ENCODE data around the gene HEBP2. TPM values are rescaled to one million over a fixed set of nuclear protein-coding genes. Genes with fewer than 3 reads are reported as not detected.
"Not testable (repeated sequence)": the region's sequence is repeated elsewhere in the genome, so short reads cannot be mapped to it uniquely, and the experiment has no call there.

HEBP2 gene
- total RNA-seq, 1 experiment from 2014 or later: 48.1 TPM

DNA sequence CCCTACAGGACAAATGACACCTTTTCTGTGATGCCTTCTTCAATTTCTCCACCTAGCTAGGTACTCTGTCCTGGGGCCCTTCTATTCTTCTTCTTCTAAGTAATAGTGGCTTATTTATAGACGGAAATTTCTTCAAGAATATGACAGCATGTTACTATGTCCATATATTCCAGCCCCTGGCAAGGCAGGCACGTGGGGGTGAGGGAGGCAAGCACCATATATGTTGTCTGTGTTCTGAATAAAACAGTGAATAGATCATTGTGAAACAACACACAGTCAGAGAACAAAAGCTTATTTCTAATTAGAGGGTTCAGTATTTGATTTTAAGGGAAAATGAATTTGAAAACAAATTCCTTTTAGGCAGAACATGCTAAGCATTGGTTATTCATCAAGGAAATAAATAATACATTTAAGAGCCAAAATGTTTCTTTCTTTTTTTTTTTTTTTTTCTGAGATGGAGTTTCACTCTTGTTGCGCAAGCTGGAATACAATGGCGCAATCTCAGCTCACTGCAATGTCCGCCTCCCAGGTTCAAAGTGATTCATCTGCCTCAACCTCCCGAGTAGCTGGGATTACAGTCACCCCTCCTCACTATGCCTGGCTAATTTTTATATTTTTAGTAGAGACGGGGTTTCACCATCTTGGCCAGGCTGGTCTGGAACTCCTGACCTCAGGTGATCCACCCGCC lies 6.2 kb downstream of the HEBP2 start:
- Histone ChIP-seq H3K36me3 (replicated peaks; ENCODE audit: control insufficient read depth, insufficient read depth, low read length) (peaks cover 27% of the 10 kb centered on the region), H3K4me3 (ENCODE audit: insufficient read depth, low read depth, low read length) (no peak overlapping the region), H3K27me3 (ENCODE audit: control insufficient read depth, insufficient read depth, low read length) (no peaks in the 10 kb centered on the region)
- no peak for DNase-seq

DNA sequence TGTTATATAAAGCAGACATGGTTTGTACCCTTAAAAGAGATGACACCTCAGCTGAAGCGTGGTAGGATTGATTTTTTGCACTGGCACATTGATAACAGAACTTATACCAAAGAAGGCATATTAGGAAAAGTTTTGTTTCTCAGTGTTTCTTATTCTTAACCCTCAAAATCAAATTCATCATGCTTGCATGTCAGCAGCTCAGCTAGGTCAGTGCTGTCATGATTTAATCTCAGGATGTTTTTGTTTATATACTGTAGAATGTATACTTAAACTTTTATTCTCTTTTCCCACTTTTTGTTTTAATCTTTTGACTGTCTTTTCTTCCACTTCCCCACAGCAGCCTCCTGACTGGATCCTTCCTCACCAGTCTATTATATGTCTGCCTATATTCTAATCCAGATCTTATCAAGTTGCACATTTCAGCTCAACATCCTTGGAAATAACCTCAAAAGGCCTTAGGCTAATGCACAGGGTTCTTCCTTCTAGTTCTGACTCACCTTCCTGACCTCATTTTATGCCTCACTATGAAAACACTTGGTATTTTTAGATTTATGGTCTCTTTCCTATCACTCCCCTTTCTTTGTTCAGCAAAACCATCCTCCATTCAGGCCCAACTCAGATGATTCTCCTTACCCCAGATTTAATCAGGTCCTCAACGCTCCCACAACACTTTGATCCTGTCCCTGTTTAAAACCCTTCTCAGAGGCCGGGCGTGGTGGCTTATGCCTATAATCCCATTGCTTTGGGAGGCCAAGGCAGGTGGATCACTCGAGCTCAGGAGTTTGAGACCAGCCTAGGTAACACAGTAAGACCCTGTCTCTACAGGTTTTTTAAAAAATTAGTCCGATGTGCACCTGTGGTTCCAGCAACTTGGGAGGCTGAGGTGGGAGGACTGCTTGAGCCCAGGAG lies 7.2 kb downstream of the HEBP2 start:
- Histone ChIP-seq H3K36me3 (replicated peaks; ENCODE audit: control insufficient read depth, insufficient read depth, low read length) (peaks cover 27% of the 10 kb centered on the region), H3K4me3 (ENCODE audit: insufficient read depth, low read depth, low read length) (no peak overlapping the region), H3K27me3 (ENCODE audit: control insufficient read depth, insufficient read depth, low read length) (no peaks in the 10 kb centered on the region)
- DNase-seq: no peak

DNA sequence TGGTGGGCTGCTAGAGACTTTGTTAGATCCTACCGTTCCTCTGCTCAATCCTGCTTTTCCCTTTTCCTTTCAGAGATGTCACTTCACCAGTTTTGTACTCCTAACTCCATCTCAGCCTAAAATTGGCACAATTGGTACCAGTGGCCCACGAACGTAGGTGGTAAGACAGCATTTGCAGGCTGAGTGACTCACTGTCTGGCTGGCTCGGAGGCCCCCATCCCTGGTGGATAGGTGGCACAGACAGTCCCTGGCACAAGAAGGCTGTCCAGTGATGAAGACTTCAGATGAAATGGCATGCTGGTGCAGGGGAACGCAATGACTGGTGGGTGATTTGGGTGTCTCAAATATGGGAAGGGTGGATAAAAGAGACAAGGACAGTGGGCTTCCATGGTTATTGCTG lies 11.1 kb downstream of the HEBP2 start:
- H3K4me3 ChIP-seq (ENCODE audit: insufficient read depth, low read depth, low read length): no peak overlapping the region
- H3K36me3 ChIP-seq (replicated peaks; ENCODE audit: control insufficient read depth, insufficient read depth, low read length): peaks cover 18% of the 10 kb centered on the region
- no peaks in the 10 kb centered on the region for H3K27me3 ChIP-seq (ENCODE audit: control insufficient read depth, insufficient read depth, low read length)
- DNase-seq: no peak

DNA sequence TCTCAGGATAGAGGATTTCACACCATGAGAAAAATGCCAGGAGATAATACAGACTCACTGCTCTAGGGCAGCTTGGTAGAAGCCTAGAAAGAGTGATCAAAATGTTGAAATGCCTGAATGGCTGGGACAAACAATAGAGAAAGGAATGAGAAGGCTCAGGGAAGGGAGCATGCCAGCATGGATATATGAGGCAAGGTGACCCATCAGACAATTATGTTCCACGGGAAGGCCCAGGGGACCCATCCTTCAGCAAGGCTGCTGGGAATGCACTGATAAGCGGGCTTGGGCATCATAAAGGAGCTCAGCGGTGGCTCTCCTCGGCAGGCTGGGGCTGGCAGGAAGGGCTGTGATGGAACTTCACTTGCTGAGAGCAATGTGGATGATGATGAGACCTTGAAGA lies 12.2 kb downstream of the HEBP2 start:
- Histone ChIP-seq H3K4me3 (ENCODE audit: insufficient read depth, low read depth, low read length) (no peak overlapping the region), H3K36me3 (replicated peaks; ENCODE audit: control insufficient read depth, insufficient read depth, low read length) (peaks cover 15% of the 10 kb centered on the region), H3K27me3 (ENCODE audit: control insufficient read depth, insufficient read depth, low read length) (no peaks in the 10 kb centered on the region)
- DNase-seq: no peak

DNA sequence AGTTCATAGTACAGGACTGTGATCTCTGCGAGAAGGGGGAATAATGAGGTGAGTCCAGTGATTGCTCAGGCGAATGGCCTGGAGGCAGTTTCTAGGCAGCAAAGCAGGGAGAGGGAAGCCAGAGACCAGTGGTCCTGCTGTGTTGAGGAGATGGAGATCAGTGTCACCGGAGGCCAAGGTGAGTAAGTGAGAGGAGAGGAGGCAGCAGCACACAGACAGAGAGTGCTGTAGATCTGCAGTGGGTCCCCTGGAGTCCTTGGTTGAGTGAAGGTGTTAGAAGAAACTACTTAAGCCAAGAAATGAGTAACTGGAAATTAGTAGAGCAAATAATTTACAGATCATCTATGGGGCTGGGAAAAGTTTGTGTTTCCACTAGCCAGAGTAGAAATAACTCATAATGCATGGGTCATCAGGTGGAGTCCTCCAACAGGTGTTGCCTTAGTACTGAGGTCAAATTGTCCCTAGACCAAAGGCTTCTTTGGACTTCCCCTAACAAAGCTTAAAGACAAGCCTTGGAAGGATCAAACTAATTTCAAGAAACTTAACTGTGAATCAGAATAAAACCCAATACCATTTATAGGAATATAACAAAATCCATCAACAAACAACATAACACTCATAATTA lies 13.6 kb downstream of the HEBP2 start:
- Histone ChIP-seq H3K36me3 (replicated peaks; ENCODE audit: control insufficient read depth, insufficient read depth, low read length) (peaks cover 10% of the 10 kb centered on the region), H3K27me3 (ENCODE audit: control insufficient read depth, insufficient read depth, low read length) (no peaks in the 10 kb centered on the region), H3K4me3 (ENCODE audit: insufficient read depth, low read depth, low read length) (no peak overlapping the region)
- DNase-seq: no peak

DNA sequence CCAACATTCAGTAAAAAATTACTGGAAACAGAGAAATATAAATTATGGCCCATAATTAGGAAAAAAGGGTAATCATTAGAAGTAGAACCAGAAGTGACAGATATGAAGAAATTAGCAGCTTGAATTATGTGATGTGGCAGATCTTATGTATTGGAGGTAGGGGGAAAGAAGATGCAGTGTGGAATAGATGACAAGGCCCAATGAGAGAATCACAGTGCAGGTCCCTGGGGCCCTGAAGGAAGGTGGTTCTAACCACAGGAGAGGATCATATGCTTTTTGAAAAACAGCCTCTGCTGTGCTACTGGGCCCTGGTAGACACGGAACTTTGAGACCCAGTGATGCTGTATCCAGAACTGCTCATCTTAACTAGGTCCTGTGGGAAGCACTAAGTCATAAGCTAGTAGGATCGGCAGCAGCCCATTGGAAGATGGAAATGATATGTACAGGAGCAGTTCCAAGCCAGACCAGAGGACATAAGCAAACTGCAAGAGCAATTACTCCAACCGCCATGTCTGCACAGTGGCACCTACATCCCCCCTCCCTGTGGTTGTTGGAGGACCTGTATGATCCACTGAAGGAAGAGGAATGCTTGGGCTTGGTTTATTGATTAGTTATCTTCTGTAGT lies 14.2 kb downstream of the HEBP2 start:
- H3K4me3 ChIP-seq (ENCODE audit: insufficient read depth, low read depth, low read length): no peak overlapping the region
- DNase-seq: no peak
- peaks cover 7% of the 10 kb centered on the region for H3K36me3 ChIP-seq (replicated peaks; ENCODE audit: control insufficient read depth, insufficient read depth, low read length)
- no peaks in the 10 kb centered on the region for H3K27me3 ChIP-seq (ENCODE audit: control insufficient read depth, insufficient read depth, low read length)

DNA sequence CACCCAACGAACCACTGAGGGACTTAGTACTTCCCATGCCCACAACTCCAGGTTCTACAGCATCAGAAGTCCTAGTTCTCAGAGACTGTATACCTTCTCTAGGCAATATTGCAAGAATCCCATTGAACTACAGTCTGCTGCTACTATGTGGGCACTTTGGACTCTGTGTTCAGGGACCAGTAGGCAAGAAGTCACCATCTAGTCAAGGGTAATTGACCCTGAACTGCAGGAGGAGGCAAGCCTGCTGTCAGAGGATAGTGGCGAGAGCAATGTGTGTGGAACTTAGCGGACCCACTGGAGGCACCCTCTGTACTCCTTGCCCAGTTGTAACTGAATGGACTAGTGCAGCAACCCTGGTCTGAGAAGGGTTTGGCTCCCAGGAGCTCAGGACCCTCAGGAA lies 15.7 kb downstream of the HEBP2 start:
- Histone ChIP-seq H3K4me3 (ENCODE audit: insufficient read depth, low read depth, low read length) (no peak overlapping the region), H3K27me3 (ENCODE audit: control insufficient read depth, insufficient read depth, low read length) (no peaks in the 10 kb centered on the region), H3K36me3 (replicated peaks; ENCODE audit: control insufficient read depth, insufficient read depth, low read length) (no peaks in the 10 kb centered on the region; the same call in 1 of the 2 replicates)
- DNase-seq: no peak

DNA sequence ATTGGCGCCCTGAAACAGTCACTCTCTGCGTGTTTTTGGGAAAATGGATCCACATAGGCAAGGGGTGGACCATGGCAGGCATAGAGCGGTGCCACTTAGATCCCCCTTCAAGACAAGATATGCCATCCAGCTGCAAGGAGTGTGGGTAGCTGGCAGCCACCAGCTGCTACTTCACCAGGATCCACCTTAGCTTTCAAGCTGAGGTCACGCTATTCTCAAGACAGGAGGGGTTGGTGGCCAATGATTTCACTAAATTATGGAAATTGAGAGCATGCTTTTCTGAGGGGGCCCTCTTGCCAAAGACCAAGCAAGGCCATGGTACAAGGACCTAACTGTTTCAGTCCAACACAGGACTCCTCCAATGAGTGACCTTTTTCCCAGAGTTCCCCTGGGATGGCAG lies 16.3 kb downstream of the HEBP2 start:
- H3K36me3 ChIP-seq (replicated peaks; ENCODE audit: control insufficient read depth, insufficient read depth, low read length): no peaks in the 10 kb centered on the region; the same call in 1 of the 2 replicates
- H3K27me3 ChIP-seq (ENCODE audit: control insufficient read depth, insufficient read depth, low read length): no peaks in the 10 kb centered on the region
- no peak overlapping the region for H3K4me3 ChIP-seq (ENCODE audit: insufficient read depth, low read depth, low read length)
- DNase-seq: no peak

DNA sequence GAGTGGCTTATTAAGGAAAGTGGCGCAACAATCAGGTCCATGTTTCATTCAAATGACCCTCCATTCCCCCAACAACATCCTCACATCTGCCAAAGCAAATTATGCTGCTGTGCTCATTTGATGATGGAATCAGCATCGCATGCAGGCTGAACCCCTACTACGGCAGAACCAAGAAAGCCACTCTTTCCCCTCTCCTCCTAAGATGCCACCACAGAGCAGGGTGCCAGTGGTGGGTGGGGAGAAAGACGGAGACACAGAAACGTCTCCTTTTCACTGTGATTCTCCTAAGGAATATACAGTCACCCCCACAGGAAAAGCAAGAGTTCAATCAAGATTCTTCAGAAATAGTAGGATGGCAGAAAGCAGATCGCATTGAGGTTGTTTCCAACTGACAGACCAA lies 17.1 kb downstream of the HEBP2 start:
- H3K36me3 ChIP-seq (replicated peaks; ENCODE audit: control insufficient read depth, insufficient read depth, low read length): no peaks in the 10 kb centered on the region; the same call in 1 of the 2 replicates
- no peak for DNase-seq
- no peaks in the 10 kb centered on the region for H3K27me3 ChIP-seq (ENCODE audit: control insufficient read depth, insufficient read depth, low read length)
- no peak overlapping the region for H3K4me3 ChIP-seq (ENCODE audit: insufficient read depth, low read depth, low read length)

DNA sequence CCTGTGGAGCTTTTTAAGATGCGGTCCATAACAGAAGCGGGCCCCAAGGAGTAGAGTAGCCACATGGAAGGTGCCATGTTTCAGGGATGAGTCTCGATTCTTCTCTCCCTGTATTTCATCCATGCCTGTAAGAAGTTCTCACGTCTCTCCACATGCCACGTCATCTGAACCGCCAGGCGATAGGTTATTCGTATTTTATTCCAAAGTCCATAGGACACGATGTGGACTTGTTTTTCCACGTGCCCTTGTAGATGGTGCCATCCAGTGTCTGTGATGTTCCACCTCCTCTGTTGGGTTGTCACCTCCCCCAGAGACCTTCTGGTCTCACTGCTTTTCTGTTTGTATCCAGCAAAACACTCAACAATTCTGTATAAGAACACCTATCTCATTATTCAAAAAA lies 17.6 kb downstream of the HEBP2 start:
- DNase-seq: no peak
- Histone ChIP-seq H3K4me3 (ENCODE audit: insufficient read depth, low read depth, low read length) (no peak overlapping the region), H3K27me3 (ENCODE audit: control insufficient read depth, insufficient read depth, low read length) (no peaks in the 10 kb centered on the region), H3K36me3 (replicated peaks; ENCODE audit: control insufficient read depth, insufficient read depth, low read length) (no peaks in the 10 kb centered on the region; the same call in 1 of the 2 replicates)

DNA sequence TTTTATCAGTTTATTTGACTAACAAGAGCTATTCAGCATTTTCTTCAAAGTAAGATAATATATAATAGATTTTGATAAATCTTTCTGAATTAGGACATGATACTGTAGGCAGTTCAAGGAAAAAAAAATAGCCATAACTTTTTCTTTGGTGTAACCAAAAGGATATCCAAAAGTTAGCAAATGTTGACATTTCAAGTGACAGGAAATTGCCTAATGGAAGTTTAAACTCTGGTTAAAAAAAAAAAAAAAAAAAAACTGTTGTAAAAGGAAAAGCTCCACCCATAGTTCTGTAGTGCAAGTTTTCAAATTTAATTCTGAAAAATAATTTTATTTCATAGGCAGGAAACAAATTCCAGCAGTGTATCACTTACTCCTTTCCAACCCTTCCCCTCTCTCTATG lies 18.8 kb downstream of the HEBP2 start:
- DNase-seq: no peak
- no peak overlapping the region for H3K4me3 ChIP-seq (ENCODE audit: insufficient read depth, low read depth, low read length)
- H3K27me3 ChIP-seq (ENCODE audit: control insufficient read depth, insufficient read depth, low read length): no peaks in the 10 kb centered on the region
- H3K36me3 ChIP-seq (replicated peaks; ENCODE audit: control insufficient read depth, insufficient read depth, low read length): no peaks in the 10 kb centered on the region; the same call in 1 of the 2 replicates

DNA sequence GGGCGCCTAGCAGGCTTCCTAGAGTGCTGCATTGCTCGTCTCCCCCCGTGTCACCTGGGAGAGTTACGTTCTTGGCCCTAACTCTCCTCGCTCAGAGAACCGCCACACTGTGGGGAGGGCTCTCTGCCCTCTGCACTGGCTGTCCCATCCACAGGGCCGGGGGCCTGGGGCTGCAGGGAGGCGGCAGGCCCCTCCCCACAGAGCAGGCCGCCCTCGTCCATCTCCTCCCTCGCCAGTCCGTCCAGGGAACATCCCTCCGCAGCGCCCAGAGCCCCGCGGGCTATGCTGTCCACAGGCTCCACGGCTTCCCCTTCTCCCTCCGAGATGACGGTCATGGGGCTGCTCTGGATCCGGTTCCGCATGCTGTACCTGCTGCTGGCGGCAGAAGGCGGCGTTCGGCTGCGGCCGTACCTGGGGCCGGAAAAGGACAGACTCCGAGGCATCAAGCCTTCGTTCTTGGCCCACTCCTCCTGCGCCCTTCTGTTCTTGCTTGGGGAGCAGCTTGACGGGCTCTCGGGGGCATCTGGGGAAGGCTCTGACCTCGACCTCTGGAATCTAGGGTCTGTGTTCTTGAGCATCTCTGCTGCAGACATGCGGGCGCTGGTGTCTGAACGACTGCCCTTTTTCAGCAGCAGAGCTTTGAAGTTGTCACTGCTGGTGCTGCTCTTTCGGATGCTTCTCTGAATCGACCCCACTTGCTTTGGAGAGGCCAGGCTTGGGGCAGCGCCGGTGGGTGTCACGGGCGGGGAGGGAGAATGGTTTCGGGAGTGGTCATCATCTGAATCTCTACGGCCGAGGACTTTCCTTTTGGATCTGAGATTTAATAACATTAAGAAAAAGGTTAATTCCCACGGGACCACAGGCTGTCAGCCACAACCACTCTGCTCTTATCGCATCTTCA lies 20.2 kb downstream of the HEBP2 start:
- Histone ChIP-seq H3K27me3 (ENCODE audit: control insufficient read depth, insufficient read depth, low read length) (no peaks in the 10 kb centered on the region), H3K36me3 (replicated peaks; ENCODE audit: control insufficient read depth, insufficient read depth, low read length) (no peaks in the 10 kb centered on the region; the same call in 1 of the 2 replicates), H3K4me3 (ENCODE audit: insufficient read depth, low read depth, low read length) (no peak overlapping the region)
- DNase-seq: peak; percentile 54

DNA sequence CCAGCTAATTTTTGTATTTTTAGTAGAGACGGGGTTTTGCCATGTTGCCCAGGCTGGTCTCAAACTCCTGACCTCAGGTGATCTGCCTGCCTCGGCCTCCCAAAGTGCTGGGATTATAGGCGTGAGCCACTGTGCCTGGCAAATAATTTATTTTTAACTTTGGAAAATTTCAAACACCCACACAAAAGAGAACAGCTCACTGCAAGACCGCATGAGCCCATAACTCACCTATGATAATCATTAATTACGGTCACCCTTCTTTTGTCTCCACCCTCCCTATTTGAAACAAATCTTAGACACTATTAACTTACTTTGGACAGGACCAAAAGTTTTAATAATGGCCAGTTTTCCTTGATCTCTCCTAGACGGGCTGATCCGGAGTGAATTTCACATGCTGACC lies 21.2 kb downstream of the HEBP2 start:
- not testable (repeated sequence) for H3K27me3 ChIP-seq (ENCODE audit: control insufficient read depth, insufficient read depth, low read length); DNase-seq; H3K4me3 ChIP-seq (ENCODE audit: insufficient read depth, low read depth, low read length); H3K36me3 ChIP-seq (replicated peaks; ENCODE audit: control insufficient read depth, insufficient read depth, low read length)

All from H7 (cell line).